Esophagus squamous epithelium (tissue), 5 donors: Measurements from ENCODE around the gene MCM9. TPM values are rescaled to one million over a fixed set of nuclear protein-coding genes. Genes with fewer than 3 reads are reported as not detected.

Experiments used
- DNase-seq: peaks from one replicate; lab custom pipeline; 2025; lab: John Stamatoyannopoulos, UW
- H3K27ac ChIP-seq, 4 donors: fragments of 200-600 bp; sonication (generic); one replicate each; pipeline ENCODE4 v1.5.1; 2016 to 2019; ENCODE audit warnings: mild to moderate bottlenecking in 1 of 4
- H3K27me3 ChIP-seq, 4 donors: fragments of 200-600 bp; sonication (generic); 1 replicate in 3 of 4; 2 replicates in 1 of 4; pipeline versions ENCODE4 v1.5.1 to v1.6.0; 2017 to 2021; ENCODE audit warnings: antibody characterized with exemption in 1 of 4
- H3K36me3 ChIP-seq, 3 donors: fragments of 200-600 bp; sonication (generic); one replicate each; pipeline ENCODE4 v1.5.1; 2016 to 2019
- H3K4me1 ChIP-seq, 3 donors: fragments of 200-600 bp; sonication (generic); one replicate each; pipeline ENCODE4 v1.5.1; 2017 to 2019
- H3K4me3 ChIP-seq, 4 donors: fragments of 200-600 bp; sonication (generic); 1 replicate in 3 of 4; 2 replicates in 1 of 4; pipeline ENCODE4 v1.5.1; 2016 to 2019; ENCODE audit warnings: mild to moderate bottlenecking in 2 of 4, moderate library complexity in 1 of 4
- H3K9me3 ChIP-seq, 3 donors: fragments of 200-600 bp; sonication (generic); one replicate each; pipeline ENCODE4 v1.5.1; 2016 to 2019
- CTCF ChIP-seq, 6 experiments: fragments of 450-650 bp in 4 of 6; fragments of 200-600 bp in 2 of 6; sonication (generic) in 2 of 6; IDR thresholded peaks; one replicate each; pipeline ENCODE4 v1.5.1; 2016 to 2019; ENCODE audit warnings: antibody characterized with exemption in 6 of 6, mild to moderate bottlenecking in 4 of 6, moderate library complexity in 4 of 6
- POLR2A ChIP-seq, 4 donors: fragments of 450-650 bp; IDR thresholded peaks; one replicate each; pipeline ENCODE4 v1.6.1; 2017; ENCODE audit warnings: antibody characterized with exemption in 4 of 4, mild to moderate bottlenecking in 4 of 4, moderate library complexity in 3 of 4
- WGBS, 2 donors: methylation state at CpG; one replicate each; pipeline ENCODE4 v1.1.5; 2018; 5-methylcytosine and 5-hydroxymethylcytosine counted together
- intact Hi-C: fragments of 100-400 bp; cut with DNase I; formaldehyde crosslinking; loops from one replicate; pipeline ENCODE4 v1.15.0; 2022
- total RNA-seq, 4 donors: library from RNA; depleted of rRNA; stranded (reverse); fragments of >200 nt; gene quantifications; one replicate each; pipeline ENCODE4 v1.1.0, GENCODE V29; 2016
- donor health status: DM: yes; HTN: yes; CAD: no.

MCM9 gene
- total RNA-seq, 4 donors from 2014 or later: 11.1 to 22.3 (median 15.1) TPM

- intact Hi-C loops: no loop called here
- Histone ChIP-seq H3K27ac (no peak overlapping the region), H3K27me3 (no peaks in the 10 kb centered on the region), H3K9me3 (peaks cover 0 to 14% (median 11%) of the 10 kb centered on the region in 3 donors), H3K36me3 (no peaks in the 10 kb centered on the region), H3K4me3 (no peak overlapping the region), H3K4me1 (peaks cover 0 to 7% (median 0%) of the 10 kb centered on the region in 3 donors)
- no peak for DNase-seq
- TF ChIP-seq POLR2A (IDR thresholded peaks at IDR 0.05) (no peak), CTCF (IDR thresholded peaks at IDR 0.05) (no peak)
These were observed 10.3 kb upstream of the MCM9 start for GRCh38 chr6:118945217-118945616.

- Histone ChIP-seq H3K27me3 (no peaks in the 10 kb centered on the region), H3K36me3 (no peaks in the 10 kb centered on the region), H3K27ac (no peak overlapping the region), H3K4me3 (no peak overlapping the region), H3K9me3 (peaks cover 0 to 13% (median 6%) of the 10 kb centered on the region in 3 donors), H3K4me1 (peaks cover 0 to 12% (median 0%) of the 10 kb centered on the region in 3 donors)
- no peak for TF ChIP-seq CTCF (IDR thresholded peaks at IDR 0.05)
- TF ChIP-seq POLR2A (IDR thresholded peaks at IDR 0.05): no peak
- 40 to 79% methylated on average over 1 to 2 of the region's 2 CpGs for WGBS, 2 donors
- intact Hi-C loops: no loop called here
- DNase-seq: no peak
These were observed 5.8 kb upstream of the MCM9 start for GRCh38 chr6:118940770-118941169.

- H3K27ac ChIP-seq: no peak overlapping the region
- H3K27me3 ChIP-seq: no peaks in the 10 kb centered on the region
- DNase-seq: no peak
- H3K4me3 ChIP-seq: no peak overlapping the region
- peaks cover 0 to 19% (median 0%) of the 10 kb centered on the region in 3 donors for H3K4me1 ChIP-seq
- intact Hi-C loops: no loop called here
- 86 to 100% methylated on average over 1 of the region's 1 CpG for WGBS, 2 donors
- TF ChIP-seq POLR2A (IDR thresholded peaks at IDR 0.05) (no peak), CTCF (IDR thresholded peaks at IDR 0.05) (no peak)
- H3K9me3 ChIP-seq: peaks cover 0 to 2% (median 2%) of the 10 kb centered on the region in 3 donors
- H3K36me3 ChIP-seq: no peaks in the 10 kb centered on the region
These were observed 4.7 kb upstream of the MCM9 start for GRCh38 chr6:118939683-118940082.

GRCh38 chr6:118935978-118936703 is 1.2 kb upstream of the MCM9 start:
- H3K4me3 ChIP-seq: no peak overlapping the region
- H3K4me1 ChIP-seq: peaks cover 0 to 41% (median 0%) of the 10 kb centered on the region in 3 donors
- peaks cover 0 to 5% (median 0%) of the 10 kb centered on the region in 3 donors for H3K36me3 ChIP-seq
- H3K9me3 ChIP-seq: no peaks in the 10 kb centered on the region
- no peaks in the 10 kb centered on the region for H3K27me3 ChIP-seq
- intact Hi-C loops: no loop called here
- H3K27ac ChIP-seq: no peak overlapping the region
- TF ChIP-seq CTCF (IDR thresholded peaks at IDR 0.05): no peak
- no peak for TF ChIP-seq POLR2A (IDR thresholded peaks at IDR 0.05)
- DNase-seq: no peak
- WGBS, 2 donors: 50 to 74% methylated on average over 3 of the region's 3 CpGs

- H3K4me3 ChIP-seq: peak overlapping the region; percentile 86 to 94 (median 90)
- TF ChIP-seq CTCF (IDR thresholded peaks at IDR 0.05): no peak
- H3K27me3 ChIP-seq: no peaks in the 10 kb centered on the region
- peak overlapping the region; percentile 92 to 97 (median 94) for H3K27ac ChIP-seq
- 28 to 54% methylated on average over 1 of the region's 1 CpG for WGBS, 2 donors
- H3K36me3 ChIP-seq: peaks cover 0 to 13% (median 0%) of the 10 kb centered on the region in 3 donors
- intact Hi-C loops: no loop called here
- H3K9me3 ChIP-seq: no peaks in the 10 kb centered on the region
- DNase-seq: no peak
- peaks cover 0 to 35% (median 0%) of the 10 kb centered on the region in 3 donors for H3K4me1 ChIP-seq
These were observed 341 bp upstream of the MCM9 start for GRCh38 chr6:118935331-118935668.
